HPDE6-E6E7 (cell line): ENCODE measurements around the gene MAPK8.

ENCODE experiments used
- DNase-seq: peaks from one replicate; pipeline ENCODE4 v3.0.0; 2011; ENCODE audit warnings: missing footprints; ENCODE audit errors: extremely low spot score

Gene MAPK8

GRCh38 chr10:48383393-48383792 lies 76.9 kb downstream of the MAPK8 start:
- DNase-seq: no peak

DNA sequence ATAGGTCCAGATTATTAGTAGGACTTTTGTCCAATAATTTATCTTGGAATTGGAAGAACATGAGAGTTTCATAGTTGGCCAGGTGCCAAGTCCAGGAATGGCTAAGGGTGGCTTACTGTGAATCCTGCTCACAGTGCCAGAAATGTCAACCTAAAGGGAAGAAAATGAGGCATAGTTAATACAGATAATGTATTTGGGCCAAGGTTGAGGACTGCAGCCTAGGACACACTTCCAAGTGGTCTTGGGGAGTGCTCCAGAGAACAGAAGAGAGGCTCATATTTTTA lies 78.2 kb downstream of the MAPK8 start:
- DNase-seq: no peak

GRCh38 chr10:48389272-48389671 lies 82.8 kb downstream of the MAPK8 start:
- no peak for DNase-seq

DNA sequence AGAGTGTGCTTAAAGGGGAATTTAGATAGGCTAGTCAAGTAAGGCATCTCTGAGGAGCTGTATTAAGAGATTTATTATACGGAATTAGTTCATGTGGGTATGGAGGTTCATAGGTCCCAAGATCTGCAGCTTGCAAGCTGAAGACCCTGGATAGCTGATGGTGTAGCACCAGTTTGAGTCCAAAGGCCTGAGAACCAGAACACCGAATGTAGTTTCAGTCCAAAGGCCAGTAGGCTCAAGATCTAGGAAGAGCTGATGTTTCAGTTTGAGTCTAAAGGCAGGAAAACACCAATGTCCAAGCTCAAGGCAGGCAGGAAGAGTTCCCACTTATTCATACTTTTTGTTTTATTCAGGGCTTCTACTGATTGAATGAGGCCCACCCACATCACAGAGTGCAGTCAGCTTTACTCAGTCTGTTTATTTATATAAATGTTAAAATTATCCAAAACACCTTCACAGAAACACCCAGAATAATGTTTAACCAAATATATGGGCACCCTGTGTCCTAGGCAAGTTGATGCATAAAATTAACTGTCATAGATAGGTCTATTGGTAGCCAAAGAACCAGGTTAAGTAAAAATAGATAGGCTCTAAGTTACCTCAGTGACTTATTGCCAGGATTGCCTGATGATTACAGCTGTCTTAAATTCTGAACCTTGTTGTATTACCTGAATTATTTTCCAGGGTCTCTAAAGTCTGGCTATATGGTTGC lies 83.5 kb downstream of the MAPK8 start:
- DNase-seq: no peak

GRCh38 chr10:48390558-48390871 lies 84.0 kb downstream of the MAPK8 start:
- no peak for DNase-seq

DNA sequence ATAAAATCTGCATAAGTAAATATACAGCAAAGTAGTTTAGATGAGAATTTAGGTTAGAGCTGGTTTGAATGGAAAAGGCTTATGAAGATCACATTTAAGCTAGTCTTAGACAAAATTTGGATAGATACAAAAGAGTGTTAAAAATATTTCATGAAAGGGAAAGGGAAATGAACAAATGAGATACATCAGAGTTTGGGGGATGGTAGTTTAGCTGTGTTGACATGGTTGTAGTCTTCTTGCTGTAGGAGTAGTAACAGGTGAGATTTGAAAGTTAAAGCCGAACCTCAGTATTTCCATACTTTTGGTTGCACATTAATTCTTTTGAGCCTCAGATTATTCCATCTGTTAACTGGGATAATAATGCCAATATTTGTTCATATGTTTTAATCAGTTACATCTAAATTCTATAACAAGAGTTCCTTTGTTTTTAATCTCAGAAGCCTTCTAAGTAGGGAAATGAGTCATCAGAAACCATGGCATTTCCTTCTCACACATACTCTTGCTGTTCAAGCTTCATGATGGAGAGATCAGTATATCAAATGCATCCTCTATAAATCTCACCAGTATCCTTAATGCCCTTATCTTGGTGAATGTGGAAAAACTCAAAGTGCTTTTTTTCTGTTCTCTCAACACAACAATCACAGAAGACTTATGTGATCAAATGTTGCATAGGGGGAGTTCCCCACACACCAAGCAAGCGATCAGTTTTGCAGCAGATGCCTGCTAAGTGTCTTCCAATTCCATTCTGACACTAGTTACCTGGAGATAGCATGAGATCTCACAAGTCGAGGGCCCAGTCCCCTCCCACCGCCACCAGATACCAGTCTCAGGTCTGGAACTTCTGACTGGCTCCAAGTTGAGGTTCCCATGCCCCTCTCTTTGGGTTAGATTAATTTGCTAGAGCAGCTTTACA lies 84.7 kb downstream of the MAPK8 start:
- no peak for DNase-seq

GRCh38 chr10:48391994-48392393 lies 85.5 kb downstream of the MAPK8 start:
- DNase-seq: no peak

DNA sequence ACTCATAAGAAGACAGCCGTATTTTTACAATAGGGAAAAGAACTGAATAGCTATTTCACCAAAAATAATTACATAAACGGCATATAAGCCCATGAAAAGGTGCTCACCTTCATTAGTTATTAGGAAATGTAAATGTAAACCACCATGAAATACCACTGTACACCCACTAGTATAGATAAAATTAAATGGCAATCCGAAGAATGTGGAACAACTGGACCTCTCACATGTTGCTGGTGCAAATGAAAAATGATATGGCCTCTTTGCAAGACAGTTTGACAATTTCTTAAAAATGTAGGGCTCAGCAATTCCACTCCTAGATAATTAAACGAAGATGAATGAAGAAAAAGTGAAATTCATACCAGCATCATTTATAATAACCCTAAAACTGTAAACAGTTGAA lies 91.8 kb downstream of the MAPK8 start:
- no peak for DNase-seq

GRCh38 chr10:48399056-48399541 lies 92.6 kb downstream of the MAPK8 start:
- no peak for DNase-seq

DNA sequence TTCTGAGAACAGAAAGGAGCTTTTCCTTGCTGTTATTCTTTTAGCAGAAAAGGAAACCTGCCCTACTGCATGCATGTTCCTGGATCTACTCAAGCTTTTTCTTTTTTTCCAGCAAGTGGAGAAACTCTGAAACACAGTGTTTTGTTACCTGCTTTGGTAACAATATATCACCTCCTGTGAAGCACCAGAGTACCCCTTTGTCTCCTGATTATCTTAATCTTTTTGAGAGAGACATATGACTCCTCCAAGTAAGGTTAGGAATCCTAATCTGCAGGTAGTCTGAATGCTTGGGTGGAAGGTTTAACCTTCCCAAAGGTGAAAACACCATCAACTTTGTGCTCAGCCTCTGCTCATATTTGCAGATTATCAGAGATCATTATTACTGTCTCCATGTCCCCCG lies 93.1 kb downstream of the MAPK8 start:
- DNase-seq: no peak

DNA sequence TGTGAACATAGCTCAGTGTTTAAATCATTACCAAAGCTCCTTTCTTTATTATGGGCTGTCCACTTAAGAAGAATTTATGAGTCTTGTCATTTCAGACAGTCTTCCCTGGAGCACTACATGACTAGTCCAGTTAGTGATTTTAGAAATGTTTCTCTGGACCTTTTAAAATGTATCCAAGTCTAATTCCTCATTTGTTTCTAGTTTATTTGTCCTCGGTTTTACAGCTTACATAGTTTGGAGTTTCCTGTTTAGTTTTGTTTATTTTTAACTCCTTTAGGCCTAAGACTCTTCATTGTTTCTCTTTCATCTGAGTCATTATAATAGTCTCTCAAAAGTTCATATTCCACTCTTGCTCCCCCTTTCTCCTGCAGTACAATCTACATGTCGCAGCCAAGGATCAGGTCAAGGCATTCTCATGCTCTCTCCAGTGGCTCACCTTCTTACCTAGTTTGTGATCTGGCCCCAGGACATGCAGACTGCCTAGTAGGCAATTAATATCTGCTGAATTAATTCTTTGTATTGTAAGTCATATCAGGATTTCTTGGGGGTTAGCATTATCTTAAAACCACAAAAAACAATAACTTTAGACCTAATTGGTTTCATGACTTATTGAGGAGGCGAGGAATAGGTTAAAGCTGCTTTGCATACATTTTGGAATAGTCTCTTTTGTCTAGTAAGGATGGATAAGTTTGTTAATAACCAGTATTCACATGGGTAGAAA lies 93.8 kb downstream of the MAPK8 start:
- no peak for DNase-seq

GRCh38 chr10:48400850-48401220 lies 94.4 kb downstream of the MAPK8 start:
- DNase-seq: no peak

DNA sequence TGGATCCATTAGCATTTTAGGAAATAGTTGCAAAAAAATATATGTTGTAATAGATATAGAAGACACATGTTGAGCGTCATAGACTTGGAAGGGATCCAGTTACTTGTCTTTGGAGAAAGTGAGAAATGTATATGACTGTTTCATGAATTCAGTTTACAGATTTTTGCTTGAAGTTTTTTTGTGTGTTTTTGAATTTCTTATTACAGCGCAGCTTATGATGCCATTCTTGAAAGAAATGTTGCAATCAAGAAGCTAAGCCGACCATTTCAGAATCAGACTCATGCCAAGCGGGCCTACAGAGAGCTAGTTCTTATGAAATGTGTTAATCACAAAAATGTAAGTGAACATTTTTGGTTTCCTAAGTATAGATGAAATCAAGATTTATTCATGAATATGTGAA lies 98.2 kb downstream of the MAPK8 start:
- DNase-seq: no peak

- peak; percentile 80 for DNase-seq
These were observed 99.7 kb downstream of the MAPK8 start for GRCh38 chr10:48406204-48406603.

- DNase-seq: no peak
These were observed 100.2 kb downstream of the MAPK8 start for GRCh38 chr10:48406658-48407057.

GRCh38 chr10:48410503-48410902 lies 104.0 kb downstream of the MAPK8 start:
- DNase-seq: no peak

DNA sequence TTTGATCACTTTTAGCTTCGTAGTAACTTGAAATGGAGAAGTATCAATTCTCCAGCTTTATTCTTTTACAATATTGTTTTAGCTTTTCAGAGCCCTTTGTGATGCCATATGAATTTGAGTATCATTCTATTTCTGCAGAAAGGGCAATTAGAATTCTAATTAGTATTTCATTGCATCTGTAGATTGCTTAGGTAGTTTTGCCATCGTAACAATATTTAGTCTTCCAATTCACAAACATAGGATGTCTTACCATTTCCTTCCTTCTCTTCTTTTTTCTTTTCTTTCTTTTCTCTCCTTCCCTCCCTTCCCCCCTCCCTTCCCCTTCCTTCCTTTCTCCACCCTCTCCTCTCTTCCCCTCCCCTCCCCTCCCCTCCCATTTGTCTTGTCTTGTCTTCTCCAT lies 105.0 kb downstream of the MAPK8 start:
- no peak for DNase-seq

DNA sequence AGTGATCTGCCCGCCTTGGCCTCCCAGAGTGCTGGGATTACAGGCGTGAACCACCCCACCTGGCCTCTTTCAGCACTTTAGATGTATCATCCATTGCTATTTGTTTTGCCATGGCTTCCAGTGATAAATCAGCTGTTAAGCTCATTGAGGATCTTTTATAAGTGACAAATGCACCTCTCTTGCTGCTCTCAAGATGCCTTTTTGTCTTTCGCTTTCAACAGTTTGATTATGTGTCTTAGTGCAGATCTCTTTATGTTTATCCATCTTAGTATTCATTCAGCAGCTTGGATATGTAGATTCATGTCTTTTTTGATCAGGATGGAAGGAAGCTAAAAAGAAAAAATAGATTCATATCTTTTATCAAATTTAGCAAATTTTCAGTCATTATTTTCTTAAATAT lies 105.6 kb downstream of the MAPK8 start:
- DNase-seq: no peak

- no peak for DNase-seq
These were observed 106.5 kb downstream of the MAPK8 start for GRCh38 chr10:48412933-48413332.

GRCh38 chr10:48414160-48414559 lies 107.7 kb downstream of the MAPK8 start:
- DNase-seq: no peak

DNA sequence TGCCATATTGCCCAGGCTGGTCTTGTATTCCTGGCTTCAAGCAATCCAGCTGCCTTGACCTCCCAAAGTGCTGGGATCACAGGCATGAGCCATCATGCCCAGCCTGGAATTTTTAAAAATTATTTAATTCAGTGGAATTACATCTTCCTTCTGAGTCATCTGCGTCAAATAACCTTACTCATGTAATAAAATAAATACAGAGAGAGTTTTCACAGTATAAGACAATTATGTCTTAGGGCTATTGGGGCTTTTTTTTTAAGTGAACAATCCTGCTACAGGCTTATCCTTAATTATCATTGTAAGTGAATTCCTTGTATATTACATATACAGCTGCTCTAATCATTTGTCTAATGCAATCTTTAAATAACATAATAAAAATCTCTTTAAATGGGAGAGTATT lies 108.3 kb downstream of the MAPK8 start:
- DNase-seq: peak; percentile 11

- no peak for DNase-seq
These were observed 110.2 kb downstream of the MAPK8 start for GRCh38 chr10:48416584-48417232.
